Activated CD8-positive, alpha-beta memory T cell treated with anti-CD3 and anti-CD28 coated beads, Interleukin-2, amount 50 U/mL, for 1 hour (primary cell): ENCODE data around the gene LAYN.

ENCODE experiments used
- DNase-seq: peaks from one replicate; pipeline ENCODE4 v3.0.0-alpha.2; 2020; ENCODE audit errors: extremely low read depth

The LAYN gene

DNA sequence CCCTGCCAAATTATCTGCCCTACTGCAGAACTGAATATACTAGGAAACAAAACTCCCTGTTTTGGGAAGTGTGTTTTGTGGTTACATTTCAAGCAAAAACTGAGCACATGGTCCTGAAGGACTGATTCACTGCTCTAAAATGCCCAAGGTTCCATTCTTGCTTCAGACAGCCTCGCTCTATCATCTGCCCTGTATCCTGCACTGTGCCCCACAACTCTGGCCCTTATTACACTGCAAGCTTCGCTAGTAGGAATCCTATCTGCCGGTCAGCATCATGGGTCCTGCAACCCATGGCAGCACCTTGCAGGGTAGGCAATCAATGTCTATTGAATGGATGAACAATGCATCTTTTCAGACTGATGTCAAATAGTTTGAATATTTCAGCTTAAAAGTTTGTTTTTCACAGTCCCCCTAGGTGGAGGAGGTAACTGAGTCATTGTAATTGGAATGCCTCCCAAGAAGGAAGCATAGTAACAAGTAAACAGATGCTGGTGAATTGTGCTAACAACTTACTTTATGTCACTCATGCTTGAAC lies 21.3 kb downstream of the LAYN start:
- no peak for DNase-seq

DNA sequence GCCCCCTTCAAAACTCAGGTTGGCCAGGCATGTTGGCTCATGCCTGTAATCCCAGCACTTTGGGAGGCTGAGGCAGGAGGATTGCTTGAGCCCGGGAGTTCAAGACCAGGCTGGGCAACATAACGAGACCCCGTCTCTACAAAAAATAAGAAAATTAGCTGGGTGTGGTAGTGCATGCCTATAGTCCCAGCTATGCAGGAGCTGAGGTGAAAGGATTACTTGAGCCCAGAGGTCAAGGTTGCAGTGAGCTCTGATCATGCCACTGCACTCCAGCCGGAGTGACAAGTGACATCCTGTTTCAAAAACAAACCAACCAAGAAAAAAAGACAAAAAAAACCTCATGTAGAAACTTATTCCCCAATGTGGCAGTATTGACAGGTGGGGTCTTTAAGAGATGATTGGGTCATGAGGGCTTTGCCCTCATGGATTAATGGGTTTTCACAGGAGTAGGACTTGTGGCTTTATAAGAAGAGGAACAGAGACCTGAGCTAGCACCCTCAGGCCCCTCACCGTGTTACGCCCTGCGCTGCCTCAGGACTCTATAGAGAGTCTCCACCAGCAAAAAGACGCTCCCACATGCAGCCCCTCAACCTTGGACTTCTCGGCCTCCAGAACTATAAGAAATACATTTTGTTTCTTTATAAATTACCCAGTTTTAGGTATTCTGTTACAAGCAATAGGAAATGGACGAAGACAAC lies 22.3 kb downstream of the LAYN start:
- no peak for DNase-seq

DNA sequence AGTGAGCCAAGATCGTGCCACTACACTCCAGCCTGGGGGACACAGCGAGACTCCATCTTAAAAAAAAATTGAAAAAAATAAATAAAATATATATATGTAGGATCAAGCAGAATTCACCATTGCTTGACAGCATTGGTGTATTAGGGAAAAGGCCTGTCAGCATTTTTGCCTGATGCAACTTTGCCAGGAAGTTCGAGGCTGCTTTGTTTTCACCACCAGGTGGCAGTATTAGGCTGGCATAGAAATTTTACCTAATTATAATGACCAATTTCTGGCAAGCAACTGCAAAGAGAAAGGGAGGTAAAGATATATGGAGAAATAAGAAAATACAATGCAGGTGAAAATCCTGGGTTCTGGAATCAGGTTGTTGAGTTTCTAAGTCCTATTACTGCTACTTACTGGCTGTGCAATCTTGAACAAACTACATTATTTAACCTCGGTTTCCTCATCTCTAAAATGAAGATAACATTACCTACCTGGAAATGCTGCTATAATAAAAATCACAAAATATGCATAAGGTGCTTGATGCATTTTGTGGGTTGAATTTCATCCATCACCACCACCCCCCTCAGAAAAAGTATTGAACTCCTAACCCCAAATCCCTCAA lies 24.7 kb downstream of the LAYN start:
- DNase-seq: peak; percentile 31

DNA sequence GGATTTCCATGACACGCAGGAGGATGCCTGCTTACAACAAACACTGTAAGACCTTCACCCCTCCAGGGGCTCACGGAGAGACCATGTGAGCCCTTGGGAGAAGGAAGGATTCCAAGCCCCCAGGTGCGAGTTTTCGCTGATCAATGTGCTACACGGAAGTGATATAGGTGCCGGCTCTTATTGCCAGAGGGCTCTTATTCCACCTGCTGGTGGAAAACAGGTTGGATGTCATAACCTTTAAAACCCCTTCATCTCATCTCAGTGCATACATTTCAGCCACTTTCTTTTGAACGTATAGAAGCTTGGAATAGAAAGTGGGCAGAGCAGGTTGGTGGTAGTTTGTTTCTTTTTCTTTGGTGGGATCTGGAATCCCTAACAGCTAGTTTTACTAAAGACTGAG lies 25.8 kb downstream of the LAYN start:
- DNase-seq: no peak

DNA sequence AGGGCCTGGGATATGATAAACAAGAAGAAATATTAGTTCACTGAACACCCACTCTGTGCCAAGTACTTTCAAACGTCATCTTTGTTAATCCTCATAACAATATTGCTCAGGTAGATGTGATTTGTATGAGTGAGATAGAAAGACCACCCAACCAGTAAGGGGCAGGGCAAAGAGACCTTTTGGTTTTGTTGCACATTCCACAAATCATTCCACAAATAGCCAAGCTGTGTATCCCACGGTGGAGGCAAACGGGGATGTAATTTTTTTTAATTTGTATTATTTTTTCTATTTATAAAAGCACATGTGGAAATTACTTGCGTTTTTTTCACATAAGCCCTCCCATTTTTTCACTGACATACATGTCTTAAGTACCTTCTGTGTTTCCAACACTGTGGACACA lies 29.0 kb downstream of the LAYN start:
- no peak for DNase-seq

DNA sequence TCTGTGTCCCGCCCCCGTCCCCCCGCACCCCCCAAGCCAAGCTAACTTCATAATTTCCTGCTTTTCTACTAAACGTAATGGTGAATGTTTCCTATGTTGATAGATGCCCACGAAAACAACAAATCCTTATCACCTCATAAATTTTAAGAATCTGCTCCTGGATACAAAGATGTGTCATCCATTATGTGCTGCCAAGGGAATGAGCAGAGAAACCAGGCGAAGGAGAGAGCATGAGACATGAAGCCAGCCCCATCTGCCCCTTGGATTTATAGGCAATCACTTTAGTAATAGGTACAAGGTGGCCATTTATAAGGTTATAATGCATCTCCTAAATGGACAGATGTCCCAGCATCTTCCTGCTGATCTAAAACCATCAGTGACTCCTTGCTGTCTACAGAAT lies 30.3 kb downstream of the LAYN start:
- no peak for DNase-seq

DNA sequence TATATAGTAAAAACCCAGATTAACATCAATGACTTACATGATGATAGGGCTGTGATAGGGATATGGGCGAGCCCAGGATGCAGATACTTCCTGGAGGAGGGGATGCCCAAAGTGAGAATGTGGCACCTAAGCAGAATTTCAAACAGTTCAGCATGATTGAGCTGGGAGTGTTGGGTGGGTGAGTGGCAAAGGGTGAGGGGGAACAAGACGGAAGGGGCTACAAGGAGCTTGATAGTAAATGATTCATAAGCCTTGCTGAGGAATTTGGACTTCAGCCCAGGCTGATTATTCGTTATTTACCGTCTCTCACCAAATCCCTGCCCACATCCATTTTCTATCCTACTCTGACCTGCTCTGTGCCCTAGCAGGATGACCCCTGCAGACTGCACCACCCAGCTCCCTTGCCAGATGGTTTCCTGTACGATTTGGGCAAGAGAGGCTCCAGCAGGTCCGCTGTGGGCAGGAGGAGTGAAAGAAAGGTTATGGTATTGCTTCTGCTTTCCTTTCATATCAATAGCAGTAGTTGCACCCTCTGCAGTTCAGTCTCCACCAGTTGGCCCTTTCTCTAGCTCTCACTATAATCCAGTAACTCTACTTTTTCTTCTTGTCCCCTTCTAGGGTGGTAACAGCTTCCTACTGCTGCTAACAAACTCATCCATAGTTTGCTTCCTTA lies 31.4 kb downstream of the LAYN start:
- DNase-seq: no peak

DNA sequence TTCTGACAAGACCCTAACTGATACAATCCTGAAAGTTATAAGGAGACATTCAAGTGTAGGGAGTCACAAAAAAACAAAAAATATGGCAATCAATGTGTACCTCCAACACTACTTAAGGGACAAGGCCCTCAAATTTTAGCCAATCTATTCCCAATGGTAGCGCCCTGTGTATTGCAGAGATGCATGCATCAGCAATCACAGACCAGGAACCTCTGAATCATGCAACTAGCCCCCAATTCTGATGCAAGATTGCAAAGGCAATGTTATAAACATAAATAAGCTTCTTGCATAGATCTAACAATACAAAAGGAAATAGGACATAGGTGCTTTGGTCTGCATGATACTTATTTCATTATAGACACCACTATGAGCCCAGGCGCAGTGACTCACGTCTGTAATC lies 32.1 kb downstream of the LAYN start:
- no peak for DNase-seq

DNA sequence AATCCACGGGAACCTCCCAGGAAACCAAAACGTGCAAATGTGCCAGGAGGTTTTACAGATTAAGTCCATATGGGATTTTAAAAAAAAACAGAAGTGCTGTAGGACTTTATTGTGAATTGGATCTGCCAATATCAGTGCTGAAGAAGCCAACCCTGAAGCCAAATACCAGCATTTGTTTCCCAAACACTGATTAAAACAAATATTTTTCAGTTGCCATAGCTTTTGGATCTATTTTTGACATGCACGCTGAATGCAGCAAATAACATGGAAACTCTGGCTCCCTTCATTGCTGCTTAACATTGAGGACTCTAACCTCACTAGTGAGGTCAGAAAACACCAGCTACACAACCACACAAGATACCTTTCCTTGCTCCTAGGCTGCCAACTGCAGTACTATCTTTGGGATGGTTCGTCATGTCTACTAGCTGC lies 33.3 kb downstream of the LAYN start:
- no peak for DNase-seq

DNA sequence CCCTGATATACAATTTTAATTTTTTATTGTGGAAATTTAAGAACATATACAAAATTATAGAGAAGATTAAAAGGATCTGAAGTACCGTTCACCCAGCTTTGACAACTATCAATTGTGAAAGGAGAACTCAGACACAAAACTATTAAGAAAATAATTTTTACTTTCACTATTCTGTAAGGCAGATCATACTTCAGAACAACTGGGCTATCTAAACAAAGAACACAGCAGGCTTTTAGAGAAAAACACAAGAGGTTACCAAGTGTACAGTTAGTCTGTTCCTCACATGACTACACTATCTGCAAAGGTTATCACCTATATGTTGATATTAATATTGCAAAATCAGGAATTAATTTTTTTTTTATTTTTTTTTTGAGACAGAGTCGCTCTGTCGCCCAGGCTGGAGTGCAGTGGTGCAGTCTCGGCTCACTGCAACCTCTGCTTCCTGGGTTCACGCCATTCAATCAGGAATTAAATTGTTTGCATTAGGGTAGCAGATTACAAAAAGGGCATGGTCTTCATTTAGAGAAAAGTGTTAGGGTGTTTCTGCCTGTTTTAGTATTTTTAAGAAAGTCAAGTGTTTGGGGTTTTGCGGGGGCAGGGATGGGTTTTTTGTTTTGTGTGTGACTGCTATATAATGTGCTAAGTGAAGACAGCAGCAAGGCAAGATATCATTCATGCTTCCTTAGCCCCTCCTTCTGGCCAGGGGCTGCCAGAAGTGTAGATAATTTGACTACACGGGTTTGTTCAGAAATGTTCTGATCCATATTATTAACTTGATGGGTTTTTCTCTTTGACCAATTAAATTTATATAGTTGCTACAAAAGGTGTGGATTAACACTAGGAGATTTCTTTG lies 34.1 kb downstream of the LAYN start:
- DNase-seq: no peak

DNA sequence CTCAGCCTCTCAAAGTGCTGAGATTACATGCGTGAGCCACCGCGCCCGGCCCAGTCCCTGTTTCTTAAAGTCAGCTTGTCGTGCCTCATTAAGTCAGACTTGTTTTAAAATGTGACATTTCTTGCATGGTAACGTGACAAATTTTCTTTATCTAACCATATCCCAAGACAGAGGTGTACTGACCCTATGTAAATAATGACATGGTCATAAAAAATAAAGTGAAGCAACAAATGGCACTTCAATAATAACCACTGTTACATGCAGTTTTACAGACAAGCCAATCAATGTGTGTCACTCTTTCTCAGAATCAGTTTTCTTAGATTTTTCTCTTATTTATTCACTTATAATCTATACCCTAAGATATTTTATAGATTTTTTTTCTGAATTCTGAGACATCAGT lies 35.2 kb downstream of the LAYN start:
- no peak for DNase-seq

DNA sequence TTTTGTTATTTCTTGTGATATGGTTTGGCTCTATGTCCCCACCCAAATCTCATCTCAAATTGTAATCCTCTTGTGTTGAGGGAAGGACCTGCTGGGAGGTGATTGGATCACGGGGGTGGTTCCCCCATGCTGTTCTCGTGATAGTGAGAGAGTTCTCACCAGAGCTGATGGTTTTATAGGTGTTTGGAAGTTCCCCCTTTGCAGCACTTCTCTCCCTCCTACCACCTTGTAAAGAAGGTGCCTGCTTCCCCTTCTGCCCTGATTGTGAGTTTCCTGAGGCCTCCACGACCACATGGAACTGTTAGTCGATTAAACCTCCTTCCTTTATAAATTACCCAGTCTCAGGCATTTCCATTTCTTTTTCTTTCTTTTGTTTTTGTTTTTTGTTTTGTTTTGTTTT lies 37.3 kb downstream of the LAYN start:
- no peak for DNase-seq

DNA sequence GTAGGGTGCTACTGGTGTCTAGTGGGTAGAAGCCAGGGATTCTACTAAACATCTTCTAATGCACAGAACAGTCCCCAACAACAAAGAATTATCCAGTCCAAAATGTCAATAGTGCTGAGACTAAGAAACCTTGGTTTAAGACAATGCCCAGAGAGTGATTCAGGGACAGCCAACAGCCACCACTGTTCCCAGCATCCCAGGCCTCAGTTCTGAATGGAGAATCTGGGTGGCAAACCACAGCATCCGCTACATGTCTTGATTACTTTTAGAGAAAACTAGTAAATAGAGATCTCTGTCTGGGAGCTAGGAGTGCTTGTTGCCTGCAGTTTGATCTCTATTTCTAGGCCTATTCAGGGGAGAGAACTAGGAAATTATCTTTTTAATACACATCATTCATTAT lies 40.8 kb downstream of the LAYN start:
- no peak for DNase-seq

DNA sequence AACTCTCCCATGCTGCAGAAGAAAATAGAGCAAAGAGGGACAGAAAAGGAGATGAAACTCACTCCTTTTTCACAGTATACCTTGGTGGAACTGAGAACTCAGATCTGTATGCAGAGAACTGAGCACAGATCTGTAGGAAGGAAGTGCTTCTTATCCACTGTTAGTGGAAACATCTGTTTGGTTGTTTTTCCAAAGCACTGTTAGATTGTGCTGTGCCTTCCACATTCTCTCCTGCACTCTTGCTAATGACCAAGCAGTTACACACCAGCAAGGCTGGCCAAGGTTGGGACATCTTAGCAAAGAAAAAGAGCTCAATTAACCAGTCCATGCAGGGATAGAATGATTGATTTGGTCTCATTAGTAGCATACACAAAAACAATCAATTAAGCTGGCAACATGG lies 41.6 kb downstream of the LAYN start:
- no peak for DNase-seq

DNA sequence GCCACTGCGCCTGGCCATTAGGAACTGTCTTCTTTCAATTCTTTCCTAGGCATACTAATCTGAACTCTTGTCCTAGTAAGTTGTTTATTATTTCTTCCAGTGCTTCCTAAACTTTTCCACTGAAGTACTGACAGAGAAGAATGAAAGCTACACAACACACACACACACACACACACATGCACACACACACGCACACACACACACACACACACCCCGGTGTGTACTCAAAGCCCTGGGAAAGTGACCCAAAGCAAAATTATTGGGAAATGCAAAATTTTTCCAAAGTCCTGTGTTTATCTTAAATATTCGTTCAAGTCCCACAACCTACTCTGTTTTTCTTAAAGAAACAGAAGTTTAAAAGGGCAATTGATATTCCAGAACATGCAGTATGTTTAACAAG lies 42.4 kb downstream of the LAYN start:
- no peak for DNase-seq

DNA sequence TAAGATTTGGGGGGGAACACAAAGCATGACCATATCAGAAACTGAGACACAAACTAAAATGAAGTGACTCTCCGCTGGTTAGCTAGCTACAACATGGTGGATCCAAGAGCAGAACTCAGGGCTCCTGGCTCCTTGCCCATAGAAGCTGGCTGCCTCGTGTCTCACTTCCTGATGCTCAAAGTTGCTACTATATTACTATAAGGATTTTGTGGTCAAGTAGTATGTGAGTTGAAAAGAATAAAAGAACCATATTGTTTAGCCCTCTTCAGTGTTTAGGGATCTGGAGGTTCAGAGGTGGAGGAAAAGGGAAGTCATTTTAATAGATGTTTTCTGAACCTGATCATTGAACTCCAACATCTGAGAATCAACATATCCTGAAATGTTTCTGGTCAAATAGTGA lies 44.9 kb downstream of the LAYN start:
- no peak for DNase-seq

DNA sequence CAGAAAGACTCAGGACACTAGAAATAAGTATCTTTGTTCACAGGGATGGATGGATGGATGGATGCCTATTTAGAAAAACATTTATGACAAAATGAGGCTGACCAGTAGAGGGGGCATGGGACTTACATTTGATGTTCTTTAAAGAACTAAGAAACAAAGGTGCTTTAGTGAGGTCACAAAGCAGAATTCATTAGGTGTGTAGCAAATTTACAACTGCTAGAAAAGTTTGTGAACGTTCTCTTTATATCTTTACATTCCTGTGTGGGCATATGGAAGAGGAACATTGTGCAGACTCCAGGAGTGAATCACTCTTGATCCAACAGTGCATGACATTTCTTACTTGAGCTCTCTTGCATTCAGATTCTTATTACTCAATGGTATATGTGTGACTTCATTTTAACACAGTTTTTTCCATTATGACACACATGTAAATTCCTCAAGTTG lies 45.9 kb downstream of the LAYN start:
- peak; percentile 33 for DNase-seq

DNA sequence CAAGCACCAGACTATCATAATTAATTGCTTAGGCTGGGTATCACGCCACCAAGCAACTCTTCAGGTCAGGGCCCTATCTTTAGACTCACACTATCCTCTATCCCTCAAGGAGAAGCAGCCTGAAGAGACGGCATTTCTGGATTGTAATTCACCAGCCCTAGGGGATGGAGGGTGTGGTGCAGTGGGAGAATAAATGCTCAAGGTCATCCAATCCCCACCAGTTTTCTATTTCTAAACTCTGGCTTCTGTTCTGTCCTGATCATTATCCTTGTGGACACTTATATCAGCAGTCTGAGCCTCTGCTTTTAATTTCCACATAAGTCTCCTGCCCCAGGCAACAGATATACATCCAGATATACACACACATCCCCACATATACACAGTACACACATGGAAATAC lies 48.6 kb downstream of the LAYN start:
- DNase-seq: no peak

DNA sequence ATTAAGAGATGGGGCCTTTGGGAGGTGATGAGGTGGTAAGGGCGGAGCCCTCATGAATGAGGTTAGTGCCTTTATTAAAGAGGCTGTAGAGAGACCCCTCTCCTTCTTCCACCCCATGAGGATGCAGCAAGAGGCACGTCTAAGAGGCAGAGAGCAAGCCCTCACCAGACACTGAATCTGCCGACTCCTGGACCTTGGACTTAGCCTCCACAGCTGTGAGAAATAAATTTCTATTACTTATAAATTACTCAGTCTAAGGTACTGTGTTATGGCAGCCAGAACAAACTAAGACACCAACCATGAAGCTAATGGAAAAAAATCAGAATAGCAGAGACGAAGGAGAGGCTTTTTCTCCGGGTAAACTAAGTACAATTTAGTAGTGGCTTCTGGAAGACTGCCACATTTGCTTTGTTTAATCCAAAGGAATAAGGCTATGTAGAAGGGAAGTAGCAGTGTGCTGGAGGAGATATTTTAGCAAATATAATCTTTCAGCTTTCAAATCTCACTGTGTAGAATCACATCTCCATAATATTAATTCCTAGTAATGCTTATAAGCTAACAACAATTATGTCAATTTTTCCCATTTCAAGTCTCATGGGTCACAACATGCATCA lies 49.5 kb downstream of the LAYN start:
- DNase-seq: no peak

DNA sequence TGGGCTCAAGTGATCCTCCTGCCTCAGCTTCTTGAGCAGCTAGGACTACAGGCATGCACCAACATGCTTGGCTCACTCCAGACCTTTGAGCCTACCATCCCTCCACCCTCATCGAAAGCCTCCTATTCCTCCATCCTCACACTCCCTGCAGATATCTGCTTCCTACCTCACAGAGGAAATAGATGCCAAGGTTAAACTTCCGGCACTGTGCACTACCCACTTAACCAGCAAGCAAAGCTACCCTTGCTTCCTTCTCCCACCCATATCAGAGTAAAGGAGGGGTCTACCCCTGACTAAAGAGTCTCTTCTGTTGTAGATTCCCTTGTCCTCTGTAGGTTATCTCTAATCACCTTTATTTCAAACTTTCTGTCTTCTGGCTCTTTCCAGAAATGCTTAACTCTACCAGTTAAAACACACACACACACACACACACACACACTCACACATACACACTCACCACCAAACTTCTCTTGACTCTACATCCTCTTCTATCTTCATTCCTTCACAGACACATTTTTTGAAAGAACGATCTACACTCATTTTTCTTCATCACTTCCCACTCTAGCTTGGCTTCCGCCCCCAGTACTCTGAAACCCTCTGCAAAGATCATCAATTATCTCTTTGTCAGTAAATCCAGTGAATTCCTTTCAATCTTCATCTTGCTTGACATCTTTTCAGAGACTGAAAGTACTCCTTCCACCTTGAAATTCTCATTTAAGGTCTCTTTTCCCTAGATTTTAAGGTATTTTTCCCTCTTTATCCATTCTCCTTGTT lies 50.9 kb downstream of the LAYN start:
- no peak for DNase-seq

DNA sequence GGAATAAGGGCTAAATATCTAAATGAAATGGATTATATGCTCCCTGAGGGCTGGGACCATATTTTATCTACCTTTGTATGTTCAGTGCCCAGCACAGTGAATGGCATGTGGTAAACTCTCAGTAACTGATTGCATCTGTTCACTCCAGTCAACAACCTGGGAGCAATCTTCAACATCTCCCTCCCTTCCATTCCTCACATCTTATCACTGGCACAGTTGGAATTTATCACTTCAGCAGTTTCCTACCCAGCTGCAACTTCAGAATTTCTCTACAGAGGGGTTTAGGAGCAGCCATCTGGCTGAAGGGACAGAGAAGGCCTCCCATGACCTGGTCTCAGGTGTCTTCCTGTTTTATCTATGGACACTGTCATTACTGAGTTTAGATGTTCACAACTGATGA lies 52.0 kb downstream of the LAYN start:
- DNase-seq: no peak
